ENCODE data around the gene YPEL5.
A peak's percentile ranks its signal among the peaks of the same experiment; 100 is the strongest.
"Not testable (repeated sequence)": the region's sequence is repeated elsewhere in the genome, so short reads cannot be mapped to it uniquely, and the experiment has no call there.

The YPEL5 gene

DNA sequence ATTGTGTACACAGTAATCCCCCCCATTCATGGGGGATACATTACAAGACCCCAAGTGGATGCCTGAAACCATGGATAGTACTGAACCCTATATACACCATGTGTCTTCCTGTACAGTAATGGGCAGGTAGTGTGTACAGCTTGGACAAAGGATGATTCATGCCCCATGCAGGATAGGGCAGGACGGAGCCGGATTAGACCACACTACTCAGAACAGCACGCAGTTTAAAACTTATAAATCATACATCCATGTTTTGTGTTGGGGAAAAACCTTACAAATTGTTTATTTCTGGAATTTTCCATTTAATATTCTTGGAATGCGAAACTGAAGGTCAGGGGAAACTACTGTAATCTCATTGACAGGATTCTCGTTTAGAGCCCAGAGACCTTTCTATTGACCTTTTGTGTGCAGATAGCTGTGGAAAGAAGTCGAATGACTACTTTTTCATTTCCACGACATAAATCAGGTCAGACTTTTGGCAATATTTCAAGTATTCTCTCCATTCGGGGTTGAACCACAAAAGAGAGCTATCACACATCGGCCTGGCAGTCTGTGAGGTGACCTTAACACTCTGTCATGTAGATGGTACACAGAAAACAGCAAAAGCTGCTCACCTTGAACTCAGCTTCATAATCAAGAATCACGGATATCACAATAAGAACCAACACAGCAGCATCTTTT, 9.9 kb upstream of the YPEL5 start:
- DNase-seq (ENCODE audit: low spot score): no peak

DNA sequence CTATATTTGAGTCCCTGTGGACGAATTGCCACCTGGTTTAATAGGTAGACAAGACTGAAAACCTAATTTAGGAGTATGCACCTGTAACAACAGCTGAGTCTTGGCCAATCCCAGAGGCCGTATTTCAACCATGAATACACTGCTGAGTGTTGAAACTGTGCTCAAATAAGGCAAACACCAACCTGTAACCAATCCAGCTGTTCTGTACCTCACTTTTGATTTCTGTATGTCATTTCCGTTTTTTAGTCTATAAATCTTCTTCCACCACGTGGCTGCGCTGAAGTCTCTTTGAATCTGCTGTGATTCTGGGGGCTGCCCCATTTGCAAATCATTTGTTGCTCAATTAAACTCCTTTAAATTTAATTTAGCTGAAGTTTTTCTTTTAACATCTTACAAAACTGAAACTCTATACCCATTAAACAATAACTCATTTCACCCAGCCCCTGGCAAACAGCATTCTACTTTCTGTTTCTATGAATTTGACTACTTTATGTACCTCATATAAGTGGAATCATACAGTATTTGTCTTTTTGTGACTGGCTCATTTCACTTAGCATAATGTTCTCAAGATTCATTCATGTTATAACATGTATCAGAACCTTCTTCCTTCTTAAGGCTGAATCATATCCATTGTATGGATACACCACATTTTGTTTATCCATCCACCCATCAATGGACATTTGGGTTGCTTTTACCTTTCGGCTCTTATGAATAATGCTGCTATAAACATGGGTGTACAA, 7.5 kb upstream of the YPEL5 start:
- DNase-seq (ENCODE audit: low spot score): no peak

DNA sequence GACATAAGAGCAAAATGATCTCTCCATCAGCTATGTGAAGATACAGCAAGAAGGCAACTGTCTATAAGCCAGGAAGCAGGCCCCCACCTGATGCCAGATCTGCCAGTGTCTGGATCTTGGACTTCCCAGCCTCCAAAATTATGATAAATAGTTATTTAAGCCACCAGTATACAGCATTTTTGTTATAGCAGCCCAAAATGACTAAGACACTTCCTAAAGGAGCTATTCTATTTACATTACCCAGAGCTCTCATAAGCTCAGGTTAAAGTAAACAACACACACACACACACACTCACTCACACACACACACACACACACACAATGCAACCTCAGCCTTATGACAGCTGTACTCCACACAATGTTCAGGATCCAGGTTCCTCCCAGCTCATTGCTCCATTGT, 5.7 kb upstream of the YPEL5 start:
- no peak for DNase-seq (ENCODE audit: low spot score)

DNA sequence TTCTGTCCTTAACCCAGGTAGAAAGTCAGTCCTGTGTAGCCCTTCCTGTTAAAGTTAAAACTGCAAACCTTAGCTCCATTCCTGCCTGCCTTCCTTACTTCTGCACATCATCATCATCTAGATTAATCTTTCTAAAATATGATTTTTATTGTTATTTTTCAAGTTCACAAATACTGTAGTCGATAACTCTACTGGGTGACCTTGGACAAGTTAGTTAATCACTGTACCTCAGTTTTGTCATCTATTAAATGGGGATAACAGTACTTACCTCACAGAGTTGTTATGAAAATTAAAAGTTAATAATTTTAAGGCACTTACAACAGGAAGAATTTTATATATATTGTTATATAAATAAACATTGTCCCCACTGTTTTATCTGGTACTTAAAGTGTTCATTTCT, 2.5 kb upstream of the YPEL5 start:
- DNase-seq (ENCODE audit: low spot score): no peak

DNA sequence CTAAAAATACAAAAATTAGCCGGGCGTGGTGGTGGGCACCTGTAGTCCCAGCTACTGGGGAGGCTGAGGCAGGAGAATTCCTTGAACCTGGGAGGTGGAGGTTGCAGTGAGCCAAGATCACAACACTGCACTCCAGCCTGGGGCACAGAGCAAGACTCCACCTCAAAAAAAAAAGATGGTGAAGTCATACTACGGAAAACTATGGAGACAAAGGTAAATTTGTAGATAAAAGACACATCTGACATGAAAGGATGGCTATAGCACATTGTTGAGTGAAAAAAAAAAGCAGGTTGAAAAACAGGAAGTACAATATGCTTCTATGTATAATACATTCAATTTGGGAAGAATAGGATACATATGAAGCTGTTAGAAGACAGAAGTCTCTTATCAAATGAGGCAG, 1.9 kb upstream of the YPEL5 start:
- not testable (repeated sequence) for DNase-seq (ENCODE audit: low spot score)

DNA sequence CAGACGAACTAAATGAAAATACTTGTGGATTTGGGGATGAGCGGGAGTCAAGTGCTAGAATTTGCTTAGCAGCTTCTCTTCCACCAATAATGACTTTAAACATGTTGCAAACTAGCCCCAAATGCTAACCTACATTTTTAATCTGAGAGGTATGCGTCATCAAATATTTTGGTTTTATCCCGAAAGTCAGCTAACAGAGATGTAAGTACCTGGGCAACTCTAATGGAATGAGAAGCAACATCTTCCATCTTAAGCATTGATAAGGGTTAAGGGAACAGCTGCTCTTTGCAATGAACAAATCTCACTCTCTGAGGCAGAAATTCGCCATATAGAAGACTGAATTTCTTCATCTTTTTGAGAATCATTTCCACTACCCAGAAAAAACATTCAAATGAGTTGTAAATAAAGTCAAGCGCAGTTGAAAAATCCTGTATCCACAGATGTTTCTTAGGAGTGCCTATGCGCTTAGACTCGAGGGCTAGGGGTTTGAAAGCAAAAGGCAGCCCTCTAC, 926 bp upstream of the YPEL5 start:
- DNase-seq (ENCODE audit: low spot score): no peak

DNA sequence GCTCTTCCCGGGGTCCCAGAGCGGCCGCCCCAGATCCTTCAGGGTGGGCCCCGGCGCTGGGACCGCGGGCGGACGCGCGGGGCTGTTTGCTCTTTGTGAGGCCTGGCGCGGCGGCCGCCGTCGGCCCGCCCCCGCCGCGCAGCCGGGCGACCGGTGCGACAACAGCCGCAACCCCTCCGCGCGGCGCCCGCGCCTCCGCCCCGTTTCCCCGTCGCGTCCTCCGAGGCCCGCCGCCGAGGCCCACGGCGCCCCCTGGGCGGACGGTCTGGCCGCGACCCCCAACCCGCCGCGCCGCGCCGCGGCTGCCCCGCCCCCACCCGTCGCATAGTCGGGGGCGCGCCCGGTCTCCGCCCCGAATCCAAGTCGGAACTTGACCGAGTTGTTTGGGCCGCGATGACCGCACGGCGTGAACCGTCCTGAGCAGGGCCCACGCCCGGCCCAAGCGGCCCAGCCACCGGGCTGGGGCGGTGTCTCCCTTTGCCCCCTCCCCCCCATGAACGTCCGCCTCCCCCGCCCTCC, 448 bp downstream of the YPEL5 start:
- DNase-seq (ENCODE audit: low spot score): no peak

DNA sequence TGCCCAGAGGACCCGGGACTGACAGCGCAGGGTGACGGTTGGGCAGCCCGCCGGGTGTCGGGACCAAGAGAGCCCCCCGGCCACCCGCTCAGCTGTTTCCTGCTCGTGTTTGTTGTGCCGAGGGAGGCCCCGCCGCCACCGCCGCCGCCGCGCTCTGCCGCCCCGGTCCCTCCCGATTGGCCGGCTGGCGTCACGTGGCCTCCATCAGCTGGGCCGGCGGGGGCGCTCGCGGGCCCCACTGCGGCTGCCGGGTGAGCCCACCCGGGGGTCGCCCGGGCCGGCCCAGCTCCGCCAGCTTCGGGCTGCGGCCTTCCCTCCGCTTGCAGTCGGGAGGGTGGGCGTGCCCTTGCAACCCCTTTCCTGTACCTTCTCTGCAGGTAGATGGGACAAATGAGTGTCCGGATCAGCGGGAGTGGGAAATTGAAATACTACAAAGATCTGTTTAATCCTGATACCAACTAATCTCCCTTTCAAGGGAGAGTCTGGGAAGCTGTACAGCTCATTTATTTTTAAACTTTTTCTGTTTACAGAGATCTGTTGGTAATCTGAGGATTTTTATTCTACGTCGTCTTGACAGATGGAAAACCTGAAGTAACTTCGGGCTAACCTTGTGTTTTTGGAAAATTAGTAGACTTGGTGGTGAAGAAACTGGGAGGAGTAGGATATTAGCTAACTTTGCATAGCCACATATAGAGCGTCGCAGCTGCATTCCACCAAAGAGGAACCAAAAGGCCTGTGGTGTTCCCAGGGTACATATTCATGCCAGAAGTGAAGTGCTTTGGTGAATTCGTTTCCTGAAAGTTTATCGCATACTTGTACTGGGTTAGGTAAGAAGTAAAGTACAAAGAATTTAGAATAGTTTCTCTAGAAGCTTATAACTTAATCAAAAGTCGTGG, 1.2 kb downstream of the YPEL5 start:
- DNase-seq (ENCODE audit: low spot score): peak; percentile 71

DNA sequence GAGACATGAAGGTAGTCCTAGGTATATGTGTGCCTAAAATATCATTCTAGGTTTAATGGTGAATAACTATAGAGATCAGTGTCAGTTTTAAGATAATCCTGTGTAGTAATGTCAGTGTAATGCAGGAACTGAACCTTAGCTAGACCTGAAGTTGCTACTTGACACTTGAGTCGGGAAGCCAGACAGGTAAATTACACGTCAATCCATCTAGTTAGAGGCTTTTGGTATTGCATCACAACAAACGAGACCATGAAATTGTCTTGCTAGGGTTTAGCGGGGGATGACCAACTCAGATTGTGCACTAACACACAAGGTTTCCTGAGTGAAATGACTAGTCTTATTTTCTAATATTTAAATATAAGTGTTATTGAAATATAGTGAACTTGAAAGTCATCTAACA, 2.0 kb downstream of the YPEL5 start:
- no peak for DNase-seq (ENCODE audit: low spot score)

DNA sequence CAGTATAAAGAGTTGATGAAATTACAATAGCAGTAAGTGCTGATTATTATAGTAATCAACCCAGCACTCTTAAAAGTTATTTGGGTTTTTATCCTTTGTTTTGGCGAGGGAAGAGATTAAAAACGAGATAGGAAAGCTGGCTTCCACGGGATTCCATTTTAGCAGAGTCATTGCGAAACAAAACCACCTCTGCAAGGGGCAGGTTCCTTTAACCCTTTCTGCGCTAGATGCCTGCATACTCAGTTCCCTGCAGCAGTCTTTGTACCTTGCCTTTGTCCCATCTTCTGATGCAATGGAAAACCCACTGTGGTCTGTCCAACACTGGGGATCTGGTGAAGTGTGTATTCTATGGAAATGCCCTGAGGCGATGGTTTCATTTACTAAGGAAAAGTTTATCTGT, 2.7 kb downstream of the YPEL5 start:
- DNase-seq (ENCODE audit: low spot score): no peak

DNA sequence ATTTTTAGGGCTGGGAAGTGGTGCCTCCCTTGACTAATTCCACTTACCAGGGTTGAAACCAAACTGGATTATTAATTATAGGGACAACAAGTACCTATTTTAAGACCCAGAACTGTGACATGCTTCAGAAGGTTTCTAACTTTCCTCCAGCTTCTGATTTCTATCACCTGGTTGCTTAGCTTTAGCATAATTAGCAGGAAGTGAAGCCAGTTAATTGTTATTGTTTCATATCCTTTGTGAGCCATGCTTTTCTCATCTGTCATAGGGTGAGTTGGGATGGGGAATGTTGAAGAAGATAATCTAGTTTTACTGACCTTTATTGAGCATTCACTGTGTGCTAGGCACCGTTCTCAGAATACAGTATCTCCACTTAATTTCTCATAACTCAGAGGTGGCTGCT, 3.2 kb downstream of the YPEL5 start:
- DNase-seq (ENCODE audit: low spot score): no peak

DNA sequence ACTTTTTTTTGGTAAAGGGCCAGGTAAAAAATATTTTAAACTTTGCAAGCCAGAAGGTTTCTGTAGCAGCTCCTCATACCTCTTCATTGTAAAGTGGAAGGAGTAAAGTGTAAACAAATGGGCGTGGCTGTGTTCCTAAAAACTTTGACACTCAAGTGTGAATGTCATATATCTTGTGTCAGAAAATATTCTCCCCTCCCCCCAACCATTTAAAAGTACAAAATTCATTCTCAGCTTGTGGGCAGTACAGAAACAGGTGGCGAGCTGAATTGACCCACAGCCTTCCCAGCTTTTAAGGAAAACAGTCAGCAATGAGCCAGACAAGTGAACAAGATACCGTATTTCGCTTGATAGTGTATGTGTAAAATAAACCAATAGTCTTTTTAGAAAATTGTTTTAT, 4.0 kb downstream of the YPEL5 start:
- DNase-seq (ENCODE audit: low spot score): no peak

DNA sequence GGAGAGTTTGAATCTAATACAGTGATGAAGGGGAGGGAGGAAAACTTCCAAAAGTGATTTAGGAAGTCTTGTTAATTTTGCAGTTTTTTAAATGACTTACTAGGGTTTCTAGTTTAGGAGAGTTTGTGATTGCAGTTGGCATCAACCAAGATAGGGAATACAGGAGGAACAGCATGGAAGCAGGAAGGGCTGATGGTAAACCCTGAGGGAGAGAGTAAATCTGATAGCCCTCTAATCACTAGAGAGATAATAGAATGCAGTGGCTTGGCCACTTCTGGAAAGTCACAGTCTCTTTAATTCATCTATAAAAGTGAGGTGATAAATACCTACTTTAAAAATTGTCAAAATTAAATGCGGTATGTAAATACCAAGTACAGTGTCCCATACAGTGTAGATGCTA, 5.6 kb downstream of the YPEL5 start:
- DNase-seq (ENCODE audit: low spot score): no peak

DNA sequence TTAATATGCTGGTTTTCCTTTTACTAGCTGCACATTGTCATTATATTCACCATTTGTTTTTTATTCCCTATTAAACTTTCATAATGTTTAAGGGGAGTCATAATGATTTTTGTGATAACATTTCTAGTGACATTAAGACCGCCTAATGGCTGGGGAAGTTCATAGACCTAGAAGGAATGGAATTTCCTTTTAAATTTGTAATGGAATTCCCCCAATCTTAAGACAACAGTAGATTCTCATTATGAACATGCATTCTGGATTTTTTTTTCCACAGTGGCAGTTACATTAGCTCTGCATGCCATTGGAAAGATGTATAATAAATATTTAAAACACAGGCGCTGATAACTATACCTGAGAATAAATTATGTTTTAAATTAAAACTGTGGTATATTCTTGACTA, 8.4 kb downstream of the YPEL5 start:
- no peak for DNase-seq (ENCODE audit: low spot score)

DNA sequence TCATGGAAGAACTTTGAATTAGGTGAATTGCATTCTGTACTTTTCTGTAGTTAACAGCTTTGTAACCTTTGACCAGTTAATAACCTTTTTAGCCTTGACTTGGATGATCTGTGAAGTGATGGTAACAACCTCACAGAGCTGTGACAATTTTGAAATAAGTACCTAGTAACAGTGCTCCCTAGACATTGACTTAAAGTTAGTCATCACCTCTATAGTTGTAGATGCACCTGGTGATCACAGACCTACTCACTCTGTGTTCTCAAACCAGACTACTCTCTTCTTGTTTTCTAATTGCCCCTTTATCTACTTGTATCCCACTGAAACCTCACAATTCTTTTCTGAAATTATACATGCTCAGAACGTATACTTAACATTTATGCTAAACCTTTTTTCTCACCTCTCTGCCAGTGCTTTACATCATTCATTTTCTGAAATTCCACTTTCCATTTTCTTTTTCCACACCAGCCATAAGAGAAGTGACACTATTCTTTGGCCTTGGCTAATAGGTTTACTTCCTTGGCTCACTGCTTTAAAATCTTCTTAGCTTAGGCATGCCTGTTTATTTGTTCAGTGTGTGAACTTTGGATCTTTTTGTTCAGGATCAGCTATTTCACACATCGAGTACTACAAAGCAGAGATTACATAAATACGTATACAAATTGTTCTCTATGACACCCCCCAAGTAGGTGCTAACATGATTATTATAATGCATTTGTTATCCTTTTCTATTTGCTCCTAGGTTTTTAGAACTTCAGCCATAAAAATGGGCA, 9.3 kb downstream of the YPEL5 start:
- no peak for DNase-seq (ENCODE audit: low spot score)

DNA sequence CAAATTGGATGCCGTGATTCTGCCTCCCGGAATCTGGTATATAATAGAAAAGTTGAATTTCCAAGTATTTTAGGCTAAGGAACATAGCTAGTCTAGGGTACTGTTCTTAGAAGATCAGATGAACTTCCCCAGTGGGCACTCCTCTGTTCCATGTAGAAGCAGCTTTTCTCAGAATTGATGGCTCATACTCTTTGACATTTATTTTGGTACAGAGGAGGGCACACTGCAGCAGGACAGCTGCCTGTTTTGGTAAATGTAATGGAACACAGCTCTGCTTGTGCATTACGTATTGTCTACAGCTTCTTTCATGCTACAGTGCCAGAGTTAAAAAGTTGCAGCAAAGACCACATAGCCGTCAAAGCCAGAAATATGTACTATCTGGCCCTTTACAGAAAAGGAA, 10.8 kb downstream of the YPEL5 start:
- DNase-seq (ENCODE audit: low spot score): no peak

DNA sequence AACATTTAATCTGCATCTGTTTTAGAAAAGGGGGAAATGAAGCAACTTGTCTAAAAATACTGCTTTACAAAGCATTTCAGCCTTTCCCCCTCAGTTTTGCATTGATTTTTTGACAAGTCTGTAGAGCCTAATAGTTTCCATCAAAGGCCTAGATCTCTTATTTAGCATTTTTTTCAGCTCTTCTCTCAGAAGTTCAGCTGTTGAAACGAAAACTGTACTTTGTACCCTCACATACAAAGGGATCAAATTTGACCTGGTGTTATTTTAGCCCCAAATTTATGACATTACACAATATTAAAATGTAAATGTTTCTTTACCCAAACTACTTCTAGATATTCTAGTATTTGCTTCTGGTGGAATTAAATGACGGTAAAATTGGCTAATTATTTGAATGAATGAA, 13.0 kb downstream of the YPEL5 start:
- no peak for DNase-seq (ENCODE audit: low spot score)

DNA sequence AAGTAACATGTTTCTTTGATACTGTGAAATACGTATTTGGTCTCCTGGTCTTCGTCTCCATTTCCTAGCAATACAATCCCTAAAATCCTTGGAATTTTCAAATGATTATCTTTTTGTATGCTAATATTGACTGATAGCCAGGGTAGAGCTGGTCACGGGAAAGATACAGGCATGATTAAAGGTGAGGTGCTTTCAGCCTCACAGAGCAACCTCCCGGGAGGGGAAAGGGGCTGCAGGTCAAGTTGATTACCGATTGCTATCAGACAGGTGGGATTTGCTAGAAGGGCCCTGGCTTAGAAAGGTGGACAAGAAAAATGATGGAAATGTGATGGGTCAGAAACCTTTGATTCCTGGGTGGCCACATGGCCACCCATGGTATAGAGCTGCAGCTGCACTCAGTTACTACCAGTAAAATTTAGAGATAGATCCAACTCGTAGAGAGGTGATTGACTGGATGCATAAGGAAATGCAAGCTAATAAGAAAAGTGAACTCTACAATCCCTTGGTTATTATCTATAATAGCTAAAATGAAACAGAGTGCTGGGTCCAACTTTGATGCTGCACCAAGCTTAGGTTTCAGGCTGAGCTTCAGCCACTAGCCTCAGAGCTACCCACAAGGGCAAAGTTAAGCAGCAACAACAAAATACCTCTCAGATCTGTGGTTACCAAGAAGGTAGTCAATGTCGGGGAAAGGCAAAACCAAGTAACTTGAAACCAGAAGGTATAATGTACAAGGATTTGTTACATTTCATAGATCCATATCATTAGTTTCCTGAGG, 15.3 kb downstream of the YPEL5 start:
- no peak for DNase-seq (ENCODE audit: low spot score)

DNA sequence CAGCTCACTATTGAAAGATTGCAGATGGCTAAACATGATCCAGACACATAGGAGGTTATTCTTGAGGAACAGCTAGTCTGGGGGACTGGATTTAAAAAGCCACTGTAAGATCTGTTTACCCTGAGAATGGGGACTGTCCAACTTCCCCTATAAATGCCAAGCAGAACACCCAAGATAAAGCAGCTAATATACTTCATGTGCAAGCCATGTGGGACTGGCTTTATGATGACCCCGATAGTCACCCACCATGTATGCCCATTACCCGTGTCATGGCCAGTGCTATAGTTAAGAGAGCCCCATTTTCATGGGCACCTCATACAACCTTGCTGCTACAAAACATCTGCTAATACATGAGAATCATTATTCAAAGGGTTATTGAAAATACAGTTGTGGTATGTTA, 16.0 kb downstream of the YPEL5 start:
- no peak for DNase-seq (ENCODE audit: low spot score)

DNA sequence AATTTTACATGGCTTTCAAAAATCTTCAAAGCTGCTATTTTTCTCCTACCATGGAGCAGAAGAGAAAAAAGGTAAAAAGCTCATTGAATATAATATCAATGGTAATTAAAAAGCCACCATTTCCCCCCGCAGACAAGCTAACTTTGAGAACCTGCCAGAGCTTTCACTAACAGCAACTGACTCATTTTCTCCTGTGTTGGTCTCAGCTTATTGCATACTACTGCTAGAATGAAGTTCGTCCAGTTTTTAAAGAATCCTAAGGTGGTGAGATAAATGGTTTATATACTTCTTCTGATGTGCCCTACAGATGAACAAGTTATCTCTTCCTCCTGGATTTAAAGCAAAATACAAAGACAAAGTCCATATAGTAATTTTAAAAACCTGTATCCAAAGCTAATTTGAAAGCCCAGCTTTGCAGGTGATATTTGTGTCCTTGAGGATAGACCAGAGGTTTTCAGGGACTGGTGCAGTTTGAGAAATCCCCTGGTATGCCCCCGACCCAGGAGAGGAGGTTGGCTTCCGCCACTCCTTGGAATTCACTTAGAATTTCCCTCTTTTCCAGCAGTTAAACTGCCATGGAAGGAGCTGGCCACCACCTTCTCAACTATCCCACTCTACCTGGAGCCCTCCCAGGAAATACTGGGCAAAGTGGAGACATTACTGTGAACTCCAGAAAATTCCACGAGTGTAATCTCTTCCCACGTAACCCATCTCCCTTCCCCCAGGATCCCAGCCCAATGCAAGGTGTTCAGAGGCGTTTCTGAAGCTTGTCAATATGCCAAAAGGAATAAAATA, 17.5 kb downstream of the YPEL5 start:
- no peak for DNase-seq (ENCODE audit: low spot score)

Measured in COLO829 (cell line).